ENCODE results near the gene REXO4. TPM values are rescaled to one million over a fixed set of nuclear protein-coding genes. Genes with fewer than 3 reads are reported as not detected.

Gene REXO4
- total RNA-seq, 1 donor from 2014 or later, result 14.6 TPM

GRCh38 chr9:133437753-133438531, 20.1 kb upstream of the REXO4 start:
- H3K9me3 ChIP-seq (ENCODE audit: control insufficient read depth in 3 of 3, low read length in 3 of 3), result no peaks in the 10 kb centered on the region
- no peak overlapping the region for H3K9ac ChIP-seq (ENCODE audit: low read depth in 1 of 3, low read length in 3 of 3)
- H3K27me3 ChIP-seq (ENCODE audit: control insufficient read depth in 3 of 3, insufficient read depth in 3 of 3, low read length in 3 of 3), result no peaks in the 10 kb centered on the region
- H3K36me3 ChIP-seq (ENCODE audit: control insufficient read depth in 3 of 3, insufficient read depth in 3 of 3, low read length in 3 of 3), result peaks cover 2 to 9% (median 4%) of the 10 kb centered on the region in 3 donors
- H3K27ac ChIP-seq (ENCODE audit: low read depth, low read length), result no peak overlapping the region
- H3K4me1 ChIP-seq (ENCODE audit: control insufficient read depth in 3 of 3, insufficient read depth in 3 of 3, low read length in 3 of 3), result no peaks in the 10 kb centered on the region
- no peak overlapping the region for H3K4me3 ChIP-seq (ENCODE audit: low read length in 3 of 3)

DNA sequence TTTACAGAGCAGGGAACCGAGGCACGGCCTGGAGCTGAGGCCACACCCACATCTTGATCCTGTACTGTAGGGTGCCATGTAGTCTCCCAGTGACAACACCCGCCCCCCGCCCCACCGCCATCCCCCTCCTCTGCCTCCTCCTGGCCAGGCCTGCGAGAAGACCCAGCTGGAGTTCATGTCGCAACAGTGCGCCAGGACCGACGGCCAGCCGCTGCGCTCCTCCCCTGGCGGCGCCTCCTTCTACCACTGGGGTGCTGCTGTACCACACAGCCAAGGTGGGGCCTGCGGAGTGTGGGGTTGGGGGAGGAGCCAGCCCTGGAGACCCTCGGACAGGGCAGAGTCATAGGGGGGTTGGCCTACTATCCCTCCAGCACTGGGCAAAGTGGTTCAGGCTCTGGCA, 18.9 kb upstream of the REXO4 start:
- no peaks in the 10 kb centered on the region for H3K27me3 ChIP-seq (ENCODE audit: control insufficient read depth in 3 of 3, insufficient read depth in 3 of 3, low read length in 3 of 3)
- no peak overlapping the region for H3K27ac ChIP-seq (ENCODE audit: low read depth, low read length)
- peaks cover 2 to 9% (median 4%) of the 10 kb centered on the region in 3 donors for H3K36me3 ChIP-seq (ENCODE audit: control insufficient read depth in 3 of 3, insufficient read depth in 3 of 3, low read length in 3 of 3)
- no peak overlapping the region for H3K4me3 ChIP-seq (ENCODE audit: low read length in 3 of 3)
- H3K9ac ChIP-seq (ENCODE audit: low read depth in 1 of 3, low read length in 3 of 3), result no peak overlapping the region
- H3K9me3 ChIP-seq (ENCODE audit: control insufficient read depth in 3 of 3, low read length in 3 of 3), result no peaks in the 10 kb centered on the region
- no peaks in the 10 kb centered on the region for H3K4me1 ChIP-seq (ENCODE audit: control insufficient read depth in 3 of 3, insufficient read depth in 3 of 3, low read length in 3 of 3)

- H3K27me3 ChIP-seq (ENCODE audit: control insufficient read depth in 3 of 3, insufficient read depth in 3 of 3, low read length in 3 of 3), result no peaks in the 10 kb centered on the region
- no peak overlapping the region for H3K4me3 ChIP-seq (ENCODE audit: low read length in 3 of 3)
- peaks cover 0 to 2% (median 0%) of the 10 kb centered on the region in 3 donors for H3K36me3 ChIP-seq (ENCODE audit: control insufficient read depth in 3 of 3, insufficient read depth in 3 of 3, low read length in 3 of 3)
- no peaks in the 10 kb centered on the region for H3K4me1 ChIP-seq (ENCODE audit: control insufficient read depth in 3 of 3, insufficient read depth in 3 of 3, low read length in 3 of 3)
- H3K9ac ChIP-seq (ENCODE audit: low read depth in 1 of 3, low read length in 3 of 3), result no peak overlapping the region
- H3K27ac ChIP-seq (ENCODE audit: low read depth, low read length), result no peak overlapping the region
- H3K9me3 ChIP-seq (ENCODE audit: control insufficient read depth in 3 of 3, low read length in 3 of 3), result no peaks in the 10 kb centered on the region
These were observed 15.6 kb upstream of the REXO4 start for GRCh38 chr9:133433351-133433843.

DNA sequence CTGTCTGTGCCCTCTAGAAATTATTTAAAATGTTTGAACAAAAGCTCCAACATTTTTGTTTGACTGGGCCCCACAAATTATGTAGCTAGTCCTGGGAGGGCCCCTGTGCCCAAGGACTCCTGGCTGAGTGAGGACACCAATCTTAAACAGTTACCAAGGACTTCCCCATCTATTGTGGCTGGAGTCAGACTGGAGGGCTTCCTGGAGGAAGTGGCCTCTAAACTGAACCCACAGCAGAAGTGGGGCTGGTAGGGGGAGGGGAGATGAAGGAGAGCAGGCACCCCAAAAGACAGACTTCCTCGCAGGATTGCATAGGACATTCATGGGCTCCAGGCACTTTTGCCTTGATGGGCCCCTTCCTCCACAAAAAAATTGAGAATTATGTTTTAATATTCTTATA, 12.4 kb upstream of the REXO4 start:
- no peak overlapping the region for H3K27ac ChIP-seq (ENCODE audit: low read depth, low read length)
- peaks cover 5 to 10% (median 10%) of the 10 kb centered on the region in 3 donors for H3K4me1 ChIP-seq (ENCODE audit: control insufficient read depth in 3 of 3, insufficient read depth in 3 of 3, low read length in 3 of 3)
- no peaks in the 10 kb centered on the region for H3K9me3 ChIP-seq (ENCODE audit: control insufficient read depth in 3 of 3, low read length in 3 of 3)
- no peak overlapping the region for H3K9ac ChIP-seq (ENCODE audit: low read depth in 1 of 3, low read length in 3 of 3)
- peaks cover 0 to 7% (median 5%) of the 10 kb centered on the region in 3 donors for H3K36me3 ChIP-seq (ENCODE audit: control insufficient read depth in 3 of 3, insufficient read depth in 3 of 3, low read length in 3 of 3)
- no peak overlapping the region for H3K4me3 ChIP-seq (ENCODE audit: low read length in 3 of 3)
- peaks cover 6 to 14% (median 11%) of the 10 kb centered on the region in 3 donors for H3K27me3 ChIP-seq (ENCODE audit: control insufficient read depth in 3 of 3, insufficient read depth in 3 of 3, low read length in 3 of 3)

GRCh38 chr9:133429641-133430161, 11.9 kb upstream of the REXO4 start:
- Histone ChIP-seq H3K4me1 (ENCODE audit: control insufficient read depth in 3 of 3, insufficient read depth in 3 of 3, low read length in 3 of 3) (peaks cover 8 to 15% (median 14%) of the 10 kb centered on the region in 3 donors), H3K27ac (ENCODE audit: low read depth, low read length) (no peak overlapping the region), H3K4me3 (ENCODE audit: low read length in 3 of 3) (no peak overlapping the region), H3K9me3 (ENCODE audit: control insufficient read depth in 3 of 3, low read length in 3 of 3) (no peaks in the 10 kb centered on the region), H3K27me3 (ENCODE audit: control insufficient read depth in 3 of 3, insufficient read depth in 3 of 3, low read length in 3 of 3) (peaks cover 6 to 14% (median 11%) of the 10 kb centered on the region in 3 donors), H3K36me3 (ENCODE audit: control insufficient read depth in 3 of 3, insufficient read depth in 3 of 3, low read length in 3 of 3) (peaks cover 0 to 7% (median 5%) of the 10 kb centered on the region in 3 donors), H3K9ac (ENCODE audit: low read depth in 1 of 3, low read length in 3 of 3) (no peak overlapping the region)

DNA sequence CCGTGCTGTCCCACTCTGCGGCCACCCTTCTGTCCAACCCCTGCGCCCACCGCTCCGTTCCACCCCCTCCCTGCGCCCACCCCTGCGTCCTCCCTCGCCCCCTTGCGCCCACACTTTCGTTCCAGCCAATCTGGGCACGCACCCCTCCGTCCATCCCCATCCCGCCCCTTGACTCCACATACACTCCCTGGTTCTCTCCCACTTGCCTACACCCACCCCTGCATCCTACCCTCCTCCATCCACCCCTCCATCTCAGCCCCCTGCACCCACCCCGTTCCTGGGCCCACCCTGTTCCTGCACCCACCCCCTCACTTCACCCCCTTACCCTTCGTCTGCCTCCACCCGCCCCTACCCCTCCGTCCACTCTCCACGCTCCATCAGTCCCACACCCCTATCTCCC, 11.4 kb upstream of the REXO4 start:
- peaks cover 6 to 14% (median 11%) of the 10 kb centered on the region in 3 donors for H3K27me3 ChIP-seq (ENCODE audit: control insufficient read depth in 3 of 3, insufficient read depth in 3 of 3, low read length in 3 of 3)
- no peak overlapping the region for H3K9ac ChIP-seq (ENCODE audit: low read depth in 1 of 3, low read length in 3 of 3)
- H3K36me3 ChIP-seq (ENCODE audit: control insufficient read depth in 3 of 3, insufficient read depth in 3 of 3, low read length in 3 of 3), result peaks cover 0 to 7% (median 5%) of the 10 kb centered on the region in 3 donors
- H3K27ac ChIP-seq (ENCODE audit: low read depth, low read length), result no peak overlapping the region
- H3K4me1 ChIP-seq (ENCODE audit: control insufficient read depth in 3 of 3, insufficient read depth in 3 of 3, low read length in 3 of 3), result peaks cover 8 to 17% (median 14%) of the 10 kb centered on the region in 3 donors
- no peaks in the 10 kb centered on the region for H3K9me3 ChIP-seq (ENCODE audit: control insufficient read depth in 3 of 3, low read length in 3 of 3)
- no peak overlapping the region for H3K4me3 ChIP-seq (ENCODE audit: low read length in 3 of 3)

GRCh38 chr9:133428617-133429101, 10.8 kb upstream of the REXO4 start:
- Histone ChIP-seq H3K9ac (ENCODE audit: low read depth in 1 of 3, low read length in 3 of 3) (no peak overlapping the region), H3K4me1 (ENCODE audit: control insufficient read depth in 3 of 3, insufficient read depth in 3 of 3, low read length in 3 of 3) (peaks cover 8 to 17% (median 14%) of the 10 kb centered on the region in 3 donors), H3K27ac (ENCODE audit: low read depth, low read length) (no peak overlapping the region), H3K4me3 (ENCODE audit: low read length in 3 of 3) (no peak overlapping the region), H3K27me3 (ENCODE audit: control insufficient read depth in 3 of 3, insufficient read depth in 3 of 3, low read length in 3 of 3) (peaks cover 6 to 14% (median 11%) of the 10 kb centered on the region in 3 donors), H3K9me3 (ENCODE audit: control insufficient read depth in 3 of 3, low read length in 3 of 3) (no peaks in the 10 kb centered on the region), H3K36me3 (ENCODE audit: control insufficient read depth in 3 of 3, insufficient read depth in 3 of 3, low read length in 3 of 3) (peaks cover 0 to 7% (median 5%) of the 10 kb centered on the region in 3 donors)

- no peak overlapping the region for H3K4me3 ChIP-seq (ENCODE audit: low read length in 3 of 3)
These were observed 10.0 kb upstream of the REXO4 start for GRCh38 chr9:133427658-133428348.

DNA sequence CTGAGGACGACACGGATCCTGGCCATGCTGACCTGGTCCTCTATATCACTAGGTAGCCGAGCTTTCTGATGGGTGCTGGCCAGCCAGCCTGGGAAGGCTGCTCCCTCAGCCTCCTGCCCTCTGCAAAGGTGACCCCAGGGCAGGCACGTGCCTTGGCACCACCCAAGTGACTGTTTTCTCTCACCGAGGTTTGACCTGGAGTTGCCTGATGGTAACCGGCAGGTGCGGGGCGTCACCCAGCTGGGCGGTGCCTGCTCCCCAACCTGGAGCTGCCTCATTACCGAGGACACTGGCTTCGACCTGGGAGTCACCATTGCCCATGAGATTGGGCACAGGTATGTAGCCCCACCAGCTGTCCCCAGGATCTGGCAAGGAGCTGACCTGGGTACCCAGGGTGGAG, 8.2 kb upstream of the REXO4 start:
- Histone ChIP-seq H3K4me1 (ENCODE audit: control insufficient read depth in 3 of 3, insufficient read depth in 3 of 3, low read length in 3 of 3) (peaks cover 8 to 17% (median 14%) of the 10 kb centered on the region in 3 donors), H3K9me3 (ENCODE audit: control insufficient read depth in 3 of 3, low read length in 3 of 3) (no peaks in the 10 kb centered on the region), H3K27ac (ENCODE audit: low read depth, low read length) (no peak overlapping the region), H3K9ac (ENCODE audit: low read depth in 1 of 3, low read length in 3 of 3) (no peak overlapping the region), H3K36me3 (ENCODE audit: control insufficient read depth in 3 of 3, insufficient read depth in 3 of 3, low read length in 3 of 3) (peaks cover 0 to 7% (median 5%) of the 10 kb centered on the region in 3 donors), H3K4me3 (ENCODE audit: low read length in 3 of 3) (no peak overlapping the region), H3K27me3 (ENCODE audit: control insufficient read depth in 3 of 3, insufficient read depth in 3 of 3, low read length in 3 of 3) (peaks cover 6 to 14% (median 11%) of the 10 kb centered on the region in 3 donors)

More at GRCh38 chr9:133427658-133428348, 10.0 kb upstream of the REXO4 start:
- H3K36me3 ChIP-seq (ENCODE audit: control insufficient read depth in 3 of 3, insufficient read depth in 3 of 3, low read length in 3 of 3), result peaks cover 0 to 7% (median 5%) of the 10 kb centered on the region in 3 donors
- H3K9ac ChIP-seq (ENCODE audit: low read depth in 1 of 3, low read length in 3 of 3), result no peak overlapping the region
- peaks cover 8 to 17% (median 14%) of the 10 kb centered on the region in 3 donors for H3K4me1 ChIP-seq (ENCODE audit: control insufficient read depth in 3 of 3, insufficient read depth in 3 of 3, low read length in 3 of 3)
- H3K27me3 ChIP-seq (ENCODE audit: control insufficient read depth in 3 of 3, insufficient read depth in 3 of 3, low read length in 3 of 3), result peaks cover 6 to 14% (median 11%) of the 10 kb centered on the region in 3 donors
- H3K9me3 ChIP-seq (ENCODE audit: control insufficient read depth in 3 of 3, low read length in 3 of 3), result no peaks in the 10 kb centered on the region
- no peak overlapping the region for H3K27ac ChIP-seq (ENCODE audit: low read depth, low read length)

Data from skeletal muscle tissue (tissue), 4 donors.